Panc1 (cell line): ENCODE measurements around the gene LSM12. TPM values are rescaled to one million over a fixed set of nuclear protein-coding genes. Genes with fewer than 3 reads are reported as not detected.

Source experiments
- ATAC-seq: fragments of 200-7000 bp; cut with Tn5 transposase; 2 replicates; pipeline ENCODE4 v1.9.1; 2020; ENCODE audit warnings: mild to moderate bottlenecking, moderate library complexity
- BruUV-seq: library from RNA; stranded (reverse); fragments of 400-500 nt; replicated peaks from 2 replicates; lab custom pipeline; 2021; lab: Mats Ljungman, UMichigan
- CTCF ChIA-PET: fragments of 300-600 bp; sonication (Branson Sonifier 250); formaldehyde crosslinking; loops from one replicate; lab custom pipeline; 2022; ENCODE audit warnings: antibody characterized with exemption; lab: Charles Lee
- POLR2A ChIA-PET: fragments of 300-600 bp; sonication (Branson Sonifier 250); formaldehyde crosslinking; loops from one replicate; lab custom pipeline; 2022; ENCODE audit warnings: antibody characterized with exemption; lab: Charles Lee
- DNase-seq: peaks from one replicate; pipeline ENCODE4 v3.0.0-alpha.2; 2010; ENCODE audit warnings: low read depth, low spot score
- H3K27ac ChIP-seq: 2 replicates; pipeline ENCODE4 v1.5.1; 2011; ENCODE audit warnings: mild to moderate bottlenecking, low read length, inconsistent platforms
- H3K27me3 ChIP-seq: fragments of 200-500 bp; sonication (Bioruptor generic); 2 replicates; pipeline ENCODE4 v1.6.0; 2014; ENCODE audit warnings: low read length, inconsistent platforms; ENCODE audit not compliant: control insufficient read depth, insufficient read depth
- H3K36me3 ChIP-seq: fragments of 200-500 bp; sonication (Bioruptor generic); 2 replicates; pipeline ENCODE4 v1.5.1; 2014; ENCODE audit warnings: inconsistent platforms, mild to moderate bottlenecking, low read length, moderate library complexity; ENCODE audit not compliant: control insufficient read depth, insufficient read depth
- H3K4me1 ChIP-seq: 2 replicates; pipeline ENCODE4 v1.5.1; 2011; ENCODE audit warnings: inconsistent platforms, mild to moderate bottlenecking, low read length, moderate library complexity; ENCODE audit not compliant: control insufficient read depth, insufficient read depth
- H3K4me3 ChIP-seq, 2 experiments: 2 replicates each; pipeline ENCODE4 v1.5.1; 2011 to 2012; ENCODE audit warnings: low read depth in 2 of 2, low read length in 2 of 2, mild to moderate bottlenecking in 2 of 2, inconsistent platforms in 1 of 2, moderate library complexity in 1 of 2
- H3K9me3 ChIP-seq: fragments of 200-500 bp; sonication (Bioruptor generic); 2 replicates; pipeline ENCODE4 v1.5.1; 2014; ENCODE audit warnings: low read depth, mild to moderate bottlenecking, inconsistent platforms, low read length, moderate library complexity; ENCODE audit not compliant: control insufficient read depth, insufficient read depth
- CTCF ChIP-seq: fragments of 450-650 bp; IDR thresholded peaks from 2 replicates; pipeline ENCODE4 v1.5.1; 2017; ENCODE audit warnings: mild to moderate bottlenecking
- POLR2AphosphoS5 ChIP-seq: IDR thresholded peaks from 2 replicates; pipeline ENCODE4 v1.6.1; 2012; ENCODE audit warnings: mild to moderate bottlenecking, low read depth, low read length, moderate library complexity
- REST ChIP-seq, 2 experiments: IDR thresholded peaks; 2 replicates each; pipeline ENCODE4 v1.6.1; 2011 to 2012; ENCODE audit warnings: low read depth in 2 of 2, control low read depth in 1 of 2, low read length in 1 of 2, mild to moderate bottlenecking in 1 of 2, moderate library complexity in 1 of 2; ENCODE audit not compliant: insufficient read depth in 1 of 2
- SIN3A ChIP-seq: IDR thresholded peaks from 2 replicates; pipeline ENCODE4 v1.6.1; 2012; ENCODE audit warnings: low read depth, mild to moderate bottlenecking, low read length, moderate library complexity, borderline replicate concordance; ENCODE audit not compliant: insufficient read depth
- TCF7L2 ChIP-seq: IDR thresholded peaks from 2 replicates; pipeline ENCODE4 v1.6.1; 2011; ENCODE audit warnings: mild to moderate bottlenecking, low read depth, low read length, inconsistent platforms
- in situ Hi-C: cut with HindIII; loops from 2 replicates; pipeline ENCODE4 v1.10.0; 2016; ENCODE audit warnings: low sequenced_read_pairs, low pct_unique_long_range_greater_than_20kb
- intact Hi-C: fragments of 100-400 bp; cut with micrococcal nuclease; formaldehyde crosslinking; loops from one replicate; pipeline ENCODE4 v1.10.0; 2022; ENCODE audit not compliant: unreplicated experiment
- total RNA-seq: library from RNA; stranded (reverse); gene quantifications from one replicate; pipeline ENCODE4 v1.2.1, GENCODE V29; 2021; ENCODE audit not compliant: unreplicated experiment

LSM12 gene
- total RNA-seq, 1 experiment from 2014 or later = 73.0 TPM

- ATAC-seq (no peak), DNase-seq (no peak)
- ChIA-PET CTCF (interaction anchor here (0.6 kb wide), 1 partner anchor 289 kb away, joined by 9 read pairs; no protein-coding TSS in a partner anchor), POLR2A (no interaction called here)
- intact Hi-C loops = no loop called here
- peaks cover 2% of the 10 kb centered on the region; the same call in 1 of the 2 replicates for H3K36me3 ChIP-seq
- no peak overlapping the region for H3K27ac ChIP-seq
- no TSS peak for BruUV-seq
- no peak overlapping the region for H3K4me3 ChIP-seq
- no peak for TF ChIP-seq CTCF
- no peak for TF ChIP-seq REST (IDR thresholded peaks at IDR 0.05; ENCODE audit: insufficient read depth in 1 of 2, low read depth in 2 of 2, low read length in 1 of 2)
- TF ChIP-seq TCF7L2 = no peak
- no peak for TF ChIP-seq POLR2AphosphoS5
- no peak for TF ChIP-seq SIN3A
- H3K9me3 ChIP-seq = no peaks in the 10 kb centered on the region
- in situ Hi-C loops = no loop called here
- no peaks in the 10 kb centered on the region for H3K27me3 ChIP-seq
- H3K4me1 ChIP-seq = peaks cover 5% of the 10 kb centered on the region
Measured at GRCh38 chr17:44075598-44076293, 9.3 kb upstream of the LSM12 start.

GRCh38 chr17:44074911-44075285, 8.4 kb upstream of the LSM12 start:
- H3K27me3 ChIP-seq = no peaks in the 10 kb centered on the region
- intact Hi-C loops (no loop called here), in situ Hi-C loops (no loop called here)
- ATAC-seq = no peak
- H3K4me3 ChIP-seq = no peak overlapping the region
- BruUV-seq = no TSS peak
- DNase-seq = no peak
- no peak for TF ChIP-seq TCF7L2
- no peak for TF ChIP-seq CTCF
- no peak for TF ChIP-seq SIN3A
- TF ChIP-seq POLR2AphosphoS5 = no peak
- no peak for TF ChIP-seq REST (IDR thresholded peaks at IDR 0.05; ENCODE audit: insufficient read depth in 1 of 2, low read depth in 2 of 2, low read length in 1 of 2)
- no peak overlapping the region for H3K27ac ChIP-seq
- H3K36me3 ChIP-seq = peaks cover 2% of the 10 kb centered on the region; the same call in 1 of the 2 replicates
- no peaks in the 10 kb centered on the region for H3K9me3 ChIP-seq
- CTCF ChIA-PET = no interaction called here
- peaks cover 9% of the 10 kb centered on the region for H3K4me1 ChIP-seq
- POLR2A ChIA-PET = no interaction called here
